GM12891 (cell line): ENCODE results near the gene ATG4A.

Source experiments
- PAX5 ChIP-seq: IDR thresholded peaks from 2 replicates; pipeline ENCODE4 v1.6.1; 2011; ENCODE audit warnings: low read length, moderate library complexity, mild to moderate bottlenecking; ENCODE audit not compliant: insufficient read depth, severe bottlenecking
- POLR2A ChIP-seq: IDR thresholded peaks from 2 replicates; pipeline ENCODE4 v1.6.1; 2011; ENCODE audit warnings: low read depth, low read length, control low read depth
- POLR2AphosphoS5 ChIP-seq: IDR thresholded peaks from 2 replicates; pipeline ENCODE4 v1.6.1; 2011; ENCODE audit warnings: low read depth, low read length, control low read depth
- POU2F2 ChIP-seq: IDR thresholded peaks from 2 replicates; pipeline ENCODE4 v1.6.1; 2011; ENCODE audit warnings: low read depth, mild to moderate bottlenecking, control low read depth, low read length, moderate library complexity
- SPI1 ChIP-seq: IDR thresholded peaks from 2 replicates; pipeline ENCODE4 v1.6.1; 2011; ENCODE audit warnings: low read depth, low read length, control low read depth
- TAF1 ChIP-seq: IDR thresholded peaks from 2 replicates; pipeline ENCODE4 v1.6.1; 2011; ENCODE audit warnings: low read depth, low read length, control low read depth

DNA sequence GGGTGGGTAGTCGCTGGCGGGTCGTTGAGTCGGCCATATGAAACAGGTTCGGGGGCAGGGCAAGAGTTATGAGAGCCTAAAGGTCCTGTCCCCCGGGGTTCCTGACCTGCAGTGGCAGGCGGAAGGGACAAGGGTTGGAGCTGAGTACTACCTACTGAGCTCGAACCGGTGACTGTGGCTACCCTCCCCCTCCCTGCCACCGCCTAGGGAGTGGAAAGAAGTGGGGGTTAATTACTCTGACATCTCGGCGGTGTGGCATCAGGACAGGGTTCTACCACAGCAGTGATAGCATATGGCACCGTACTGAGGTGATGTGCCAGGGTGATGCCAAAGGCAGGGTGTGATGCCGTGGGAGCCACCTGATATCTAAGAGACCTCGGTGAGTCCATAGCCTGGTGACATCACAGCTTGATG, 307 bp downstream of the ATG4A start:
- no peak for TF ChIP-seq POLR2A
- TF ChIP-seq POLR2AphosphoS5: no peak
- no peak for TF ChIP-seq TAF1
- no peak for TF ChIP-seq SPI1
- TF ChIP-seq POU2F2: no peak
- TF ChIP-seq PAX5: no peak
